Neutrophil (primary cell): ENCODE data around the gene ZNF805.

ENCODE experiments used
- H3K27ac ChIP-seq: fragments of 200-600 bp; sonication (generic); 2 replicates; pipeline ENCODE4 v1.5.1; 2016; ENCODE audit warnings: mild to moderate bottlenecking, moderate library complexity
- H3K27me3 ChIP-seq: fragments of 200-600 bp; sonication (generic); 2 replicates; pipeline ENCODE4 v1.6.0; 2016; ENCODE audit warnings: mild to moderate bottlenecking
- H3K36me3 ChIP-seq: fragments of 200-600 bp; sonication (generic); 2 replicates; pipeline ENCODE4 v1.5.1; 2017
- H3K4me1 ChIP-seq, 2 experiments: fragments of 200-600 bp in 1 of 2; sonication (generic) in 1 of 2; 1 replicate in 1 of 2; 2 replicates in 1 of 2; pipeline versions ENCODE4 v1.5.1 to v1.6.1; 2013 to 2016; ENCODE audit warnings: low read depth in 1 of 2, low read length in 1 of 2, mild to moderate bottlenecking in 1 of 2, moderate library complexity in 1 of 2; ENCODE audit not compliant: control insufficient read depth in 1 of 2, insufficient read depth in 1 of 2
- H3K4me3 ChIP-seq, 2 experiments: fragments of 200-600 bp in 1 of 2; sonication (generic) in 1 of 2; 1 replicate in 1 of 2; 2 replicates in 1 of 2; pipeline ENCODE4 v1.5.1; 2013 to 2016; ENCODE audit warnings: low read depth in 1 of 2, low read length in 1 of 2, mild to moderate bottlenecking in 1 of 2, moderate library complexity in 1 of 2
- H3K9me3 ChIP-seq: fragments of 200-600 bp; sonication (generic); 2 replicates; pipeline ENCODE4 v1.5.1; 2016
- TF ChIP-seq, protein P1 (sequence below): fragments of 200-600 bp; sonication (generic); IDR thresholded peaks from 2 replicates; pipeline ENCODE4 v1.5.1; 2016; ENCODE audit warnings: antibody characterized with exemption

Gene ZNF805

DNA sequence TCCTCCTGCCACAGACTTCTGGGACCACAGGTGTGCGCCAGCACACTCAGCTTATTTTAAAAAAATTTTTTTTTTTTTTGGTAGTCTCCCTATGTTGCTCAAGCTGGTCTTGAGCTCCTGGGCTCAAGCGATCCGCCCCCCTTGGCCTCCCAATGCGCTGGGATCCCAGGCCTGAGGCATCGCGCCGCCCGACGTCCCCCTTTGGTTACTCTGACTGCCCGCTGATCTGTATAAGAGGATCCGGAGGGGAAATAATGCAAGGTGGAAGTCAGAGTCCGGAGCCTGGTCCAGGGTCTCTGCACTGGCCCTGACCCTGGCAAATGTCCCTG lies 486 bp upstream of the ZNF805 start:
- peak overlapping the region; percentile 81 to 92 for H3K4me3 ChIP-seq
- H3K27ac ChIP-seq = peak overlapping the region; percentile 83
- H3K27me3 ChIP-seq = no peaks in the 10 kb centered on the region
- H3K9me3 ChIP-seq = no peaks in the 10 kb centered on the region
- H3K4me1 ChIP-seq = peaks cover 15% of the 10 kb centered on the region in 2 experiments
- H3K36me3 ChIP-seq = peaks cover 13% of the 10 kb centered on the region
- TF ChIP-seq, protein P1, sequence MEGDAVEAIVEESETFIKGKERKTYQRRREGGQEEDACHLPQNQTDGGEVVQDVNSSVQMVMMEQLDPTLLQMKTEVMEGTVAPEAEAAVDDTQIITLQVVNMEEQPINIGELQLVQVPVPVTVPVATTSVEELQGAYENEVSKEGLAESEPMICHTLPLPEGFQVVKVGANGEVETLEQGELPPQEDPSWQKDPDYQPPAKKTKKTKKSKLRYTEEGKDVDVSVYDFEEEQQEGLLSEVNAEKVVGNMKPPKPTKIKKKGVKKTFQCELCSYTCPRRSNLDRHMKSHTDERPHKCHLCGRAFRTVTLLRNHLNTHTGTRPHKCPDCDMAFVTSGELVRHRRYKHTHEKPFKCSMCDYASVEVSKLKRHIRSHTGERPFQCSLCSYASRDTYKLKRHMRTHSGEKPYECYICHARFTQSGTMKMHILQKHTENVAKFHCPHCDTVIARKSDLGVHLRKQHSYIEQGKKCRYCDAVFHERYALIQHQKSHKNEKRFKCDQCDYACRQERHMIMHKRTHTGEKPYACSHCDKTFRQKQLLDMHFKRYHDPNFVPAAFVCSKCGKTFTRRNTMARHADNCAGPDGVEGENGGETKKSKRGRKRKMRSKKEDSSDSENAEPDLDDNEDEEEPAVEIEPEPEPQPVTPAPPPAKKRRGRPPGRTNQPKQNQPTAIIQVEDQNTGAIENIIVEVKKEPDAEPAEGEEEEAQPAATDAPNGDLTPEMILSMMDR = no peak

DNA sequence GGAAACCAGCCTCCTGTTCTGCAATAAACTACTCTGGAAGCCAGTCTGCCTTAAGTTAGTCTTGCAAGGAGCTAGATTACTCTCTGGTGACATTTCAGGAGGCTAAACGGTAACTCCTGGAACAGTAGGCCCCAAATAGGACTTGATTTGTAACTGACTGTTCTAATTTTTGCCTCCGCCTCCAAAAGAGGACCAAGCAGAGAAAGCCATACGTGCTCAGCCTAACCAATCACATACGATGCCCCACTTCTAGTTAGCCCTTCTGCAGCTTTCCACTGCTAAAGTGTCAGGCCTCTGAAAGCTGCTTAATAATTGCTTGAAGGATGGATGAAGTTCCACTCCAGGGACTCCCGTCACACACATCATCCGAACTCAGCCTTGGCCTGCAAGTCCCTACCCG lies 744 bp downstream of the ZNF805 start:
- Histone ChIP-seq H3K9me3 (no peaks in the 10 kb centered on the region), H3K27ac (peak overlapping the region; percentile 83), H3K27me3 (no peaks in the 10 kb centered on the region), H3K4me1 (peaks cover 15% of the 10 kb centered on the region in 2 experiments), H3K36me3 (peaks cover 25% of the 10 kb centered on the region), H3K4me3 (peak overlapping the region; percentile 81 to 92)
- TF ChIP-seq, protein P1 = no peak

DNA sequence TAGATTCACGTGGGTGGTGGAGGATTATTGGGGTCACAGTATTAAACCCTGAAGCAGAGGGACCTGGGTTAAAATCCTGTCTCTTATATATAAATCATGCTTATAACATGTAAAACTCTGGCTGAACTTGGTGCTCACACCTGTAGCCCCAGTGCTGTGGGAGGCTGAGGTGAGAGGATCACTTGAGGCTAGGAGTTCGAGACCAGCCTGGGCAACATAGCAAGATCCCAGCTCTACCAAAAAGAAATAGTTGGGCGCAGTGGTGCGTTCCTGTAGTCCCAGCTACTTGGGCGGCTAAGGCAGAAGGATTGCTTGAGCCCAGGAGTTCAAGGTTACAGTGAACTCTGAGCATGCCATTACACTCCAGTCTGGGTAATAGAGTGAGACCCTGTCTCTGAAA lies 2.4 kb downstream of the ZNF805 start:
- Histone ChIP-seq H3K36me3 (peaks cover 37% of the 10 kb centered on the region), H3K9me3 (no peaks in the 10 kb centered on the region)
- TF ChIP-seq, protein P1 = no peak

DNA sequence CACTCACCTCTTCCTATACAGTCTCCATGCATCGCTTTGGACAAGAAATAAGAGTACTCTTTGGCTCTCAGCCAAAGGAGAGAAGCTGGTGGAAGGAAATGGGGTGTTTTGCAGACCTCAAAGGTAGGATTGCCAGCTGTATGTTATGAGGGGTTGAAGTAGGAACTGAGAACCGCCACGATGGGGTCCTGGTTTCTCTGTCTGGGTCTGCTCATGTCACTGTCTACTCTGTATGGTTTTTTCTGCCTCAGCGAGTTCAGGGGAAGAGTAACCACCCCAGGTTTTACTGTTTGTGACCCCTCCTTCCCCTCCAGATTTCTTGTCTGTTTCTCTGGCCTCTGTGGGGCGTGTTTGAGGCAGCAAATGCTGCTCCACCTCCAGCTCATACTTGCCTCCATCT lies 4.1 kb downstream of the ZNF805 start:
- Histone ChIP-seq H3K9me3 (no peaks in the 10 kb centered on the region), H3K4me1 (peaks cover 15% of the 10 kb centered on the region in 2 experiments), H3K27ac (no peak overlapping the region), H3K36me3 (peaks cover 51% of the 10 kb centered on the region), H3K4me3 (no peak overlapping the region), H3K27me3 (no peaks in the 10 kb centered on the region)
- TF ChIP-seq, protein P1 = no peak

More for the DNA sequence above, 2.4 kb downstream of the ZNF805 start:
- Histone ChIP-seq H3K4me1 (peaks cover 15% of the 10 kb centered on the region in 2 experiments), H3K27me3 (no peaks in the 10 kb centered on the region), H3K4me3 (no peak overlapping the region), H3K27ac (no peak overlapping the region)

DNA sequence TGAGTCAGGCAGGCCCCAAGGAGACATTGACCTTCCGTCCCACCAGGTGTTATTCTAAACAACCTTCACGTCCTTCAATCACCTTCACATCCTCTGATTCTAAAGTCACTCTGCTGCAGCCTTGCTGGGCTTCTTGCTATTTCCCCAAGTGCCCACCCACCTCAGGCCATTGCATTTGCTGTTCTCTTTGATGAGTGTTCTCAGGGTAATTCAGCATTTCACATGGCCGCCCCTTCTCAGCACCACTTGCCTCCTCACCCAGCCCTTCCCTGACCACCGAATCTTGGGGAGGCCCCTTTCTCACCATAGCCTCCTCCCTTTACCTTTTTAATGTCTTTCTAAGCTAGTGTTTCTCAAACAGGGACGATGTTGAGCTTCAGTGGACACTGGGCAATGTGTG lies 4.6 kb downstream of the ZNF805 start:
- Histone ChIP-seq H3K27ac (no peak overlapping the region), H3K4me1 (peaks cover 11 to 13% of the 10 kb centered on the region in 2 experiments), H3K4me3 (no peak overlapping the region), H3K36me3 (peaks cover 54% of the 10 kb centered on the region), H3K9me3 (no peaks in the 10 kb centered on the region), H3K27me3 (no peaks in the 10 kb centered on the region)
- TF ChIP-seq, protein P1 = no peak

DNA sequence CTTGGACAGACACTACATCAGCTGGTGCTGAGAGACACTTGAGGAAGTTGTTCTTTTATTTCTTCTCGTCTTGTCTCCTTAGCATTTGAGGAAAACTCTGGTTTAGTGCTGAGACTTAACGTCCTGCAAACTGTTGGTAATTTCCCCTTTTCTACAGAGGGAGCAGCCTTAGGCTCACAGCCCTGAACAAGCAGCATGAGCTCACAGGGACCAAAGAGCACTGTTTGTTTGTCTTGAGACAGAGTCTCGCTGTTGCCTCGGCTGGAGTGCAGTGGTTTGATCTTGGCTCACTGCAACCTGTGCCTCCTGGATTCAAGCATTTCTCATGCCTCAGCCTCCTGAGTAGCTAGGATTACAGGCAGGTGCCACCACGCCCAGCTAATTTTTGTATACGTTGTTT lies 5.5 kb downstream of the ZNF805 start:
- H3K36me3 ChIP-seq = peaks cover 63% of the 10 kb centered on the region
- H3K27me3 ChIP-seq = no peaks in the 10 kb centered on the region
- peaks cover 7 to 10% of the 10 kb centered on the region in 2 experiments for H3K4me1 ChIP-seq
- no peak overlapping the region for H3K27ac ChIP-seq
- no peak overlapping the region for H3K4me3 ChIP-seq
- H3K9me3 ChIP-seq = no peaks in the 10 kb centered on the region
- TF ChIP-seq, protein P1 = no peak
